Kidney epithelial cell (primary cell): ENCODE measurements around the gene PTPRD. TPM values are rescaled to one million over a fixed set of nuclear protein-coding genes. Genes with fewer than 3 reads are reported as not detected.

Experiments used
- DNase-seq: peaks from one replicate; pipeline ENCODE4 v3.0.0-alpha.2; 2010; ENCODE audit warnings: low read depth
- H3K27me3 ChIP-seq: 2 replicates; pipeline ENCODE4 v1.6.0; 2011; ENCODE audit warnings: low read length; ENCODE audit not compliant: control insufficient read depth, insufficient read depth
- H3K36me3 ChIP-seq: 2 replicates; pipeline ENCODE4 v1.5.1; 2011; ENCODE audit warnings: low read length; ENCODE audit not compliant: control insufficient read depth, insufficient read depth
- H3K4me3 ChIP-seq: 2 replicates; pipeline ENCODE4 v1.5.1; 2011; ENCODE audit warnings: low read depth, mild to moderate bottlenecking, control low read depth, low read length
- CTCF ChIP-seq: IDR thresholded peaks from 2 replicates; pipeline ENCODE4 v1.5.1; 2011; ENCODE audit warnings: mild to moderate bottlenecking, moderate library complexity, low read length, control low read depth, inconsistent platforms; ENCODE audit not compliant: insufficient read depth, poor library complexity, severe bottlenecking
- total RNA-seq: library from RNA; depleted of rRNA; stranded (reverse); fragments of >200 nt; gene quantifications from 2 replicates; pipeline ENCODE4 v1.2.3, GENCODE V29; 2015

Gene PTPRD
- total RNA-seq, 1 donor from 2014 or later: 18.8 TPM

GRCh38 chr9:8715788-8716187 lies 1897.0 kb downstream of the PTPRD start:
- no peaks in the 10 kb centered on the region for H3K27me3 ChIP-seq
- no peaks in the 10 kb centered on the region for H3K36me3 ChIP-seq
- no peak for TF ChIP-seq CTCF
- no peak overlapping the region for H3K4me3 ChIP-seq
- DNase-seq: no peak

GRCh38 chr9:8713811-8714165 lies 1899.0 kb downstream of the PTPRD start:
- no peak for TF ChIP-seq CTCF
- no peaks in the 10 kb centered on the region for H3K27me3 ChIP-seq
- H3K4me3 ChIP-seq: no peak overlapping the region
- no peak for DNase-seq
- H3K36me3 ChIP-seq: no peaks in the 10 kb centered on the region

- Histone ChIP-seq H3K4me3 (no peak overlapping the region), H3K27me3 (no peaks in the 10 kb centered on the region), H3K36me3 (no peaks in the 10 kb centered on the region)
- no peak for DNase-seq
- TF ChIP-seq CTCF: no peak
These were observed 1899.5 kb downstream of the PTPRD start for GRCh38 chr9:8713149-8713810.

GRCh38 chr9:8709731-8710130 lies 1903.1 kb downstream of the PTPRD start:
- no peak for DNase-seq
- H3K36me3 ChIP-seq: no peaks in the 10 kb centered on the region
- H3K27me3 ChIP-seq: no peaks in the 10 kb centered on the region
- TF ChIP-seq CTCF: no peak
- no peak overlapping the region for H3K4me3 ChIP-seq

- Histone ChIP-seq H3K27me3 (no peaks in the 10 kb centered on the region), H3K4me3 (no peak overlapping the region), H3K36me3 (no peaks in the 10 kb centered on the region)
- DNase-seq: no peak
- no peak for TF ChIP-seq CTCF
These were observed 1904.1 kb downstream of the PTPRD start for GRCh38 chr9:8708728-8709127.

- no peaks in the 10 kb centered on the region for H3K27me3 ChIP-seq
- no peak for TF ChIP-seq CTCF
- H3K36me3 ChIP-seq: no peaks in the 10 kb centered on the region
- no peak overlapping the region for H3K4me3 ChIP-seq
- no peak for DNase-seq
These were observed 1905.8 kb downstream of the PTPRD start for GRCh38 chr9:8706998-8707397.
